ENCODE data around the gene CCL15.
A peak's percentile ranks its signal among the peaks of the same experiment; 100 is the strongest.

The CCL15 gene

DNA sequence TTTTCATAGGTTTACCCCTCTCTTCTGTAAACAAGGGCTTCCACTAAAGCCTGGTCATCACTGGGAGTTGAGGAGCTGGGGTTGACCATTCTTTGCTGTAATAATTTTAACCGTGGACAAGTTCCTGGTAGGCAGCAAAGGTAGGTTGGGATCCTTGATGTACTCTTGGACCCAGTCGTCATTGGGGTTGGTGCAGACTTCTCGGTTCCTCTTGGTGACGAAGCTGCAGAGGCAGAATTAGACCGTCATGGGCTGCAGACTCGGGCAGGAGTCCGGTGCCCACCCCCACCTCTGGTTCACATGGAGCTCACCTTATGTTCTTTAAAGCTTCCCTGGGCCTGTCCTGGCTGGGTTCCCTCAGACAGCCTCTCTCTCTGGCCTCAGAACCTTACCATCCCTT lies 23.8 kb downstream of the CCL15 start:
- no peak overlapping the region for H3K4me3 Mint-ChIP-seq
- H3K27ac Mint-ChIP-seq = no peak overlapping the region
- H3K4me1 Mint-ChIP-seq (ENCODE audit: low read depth) = peaks cover 12% of the 10 kb centered on the region

DNA sequence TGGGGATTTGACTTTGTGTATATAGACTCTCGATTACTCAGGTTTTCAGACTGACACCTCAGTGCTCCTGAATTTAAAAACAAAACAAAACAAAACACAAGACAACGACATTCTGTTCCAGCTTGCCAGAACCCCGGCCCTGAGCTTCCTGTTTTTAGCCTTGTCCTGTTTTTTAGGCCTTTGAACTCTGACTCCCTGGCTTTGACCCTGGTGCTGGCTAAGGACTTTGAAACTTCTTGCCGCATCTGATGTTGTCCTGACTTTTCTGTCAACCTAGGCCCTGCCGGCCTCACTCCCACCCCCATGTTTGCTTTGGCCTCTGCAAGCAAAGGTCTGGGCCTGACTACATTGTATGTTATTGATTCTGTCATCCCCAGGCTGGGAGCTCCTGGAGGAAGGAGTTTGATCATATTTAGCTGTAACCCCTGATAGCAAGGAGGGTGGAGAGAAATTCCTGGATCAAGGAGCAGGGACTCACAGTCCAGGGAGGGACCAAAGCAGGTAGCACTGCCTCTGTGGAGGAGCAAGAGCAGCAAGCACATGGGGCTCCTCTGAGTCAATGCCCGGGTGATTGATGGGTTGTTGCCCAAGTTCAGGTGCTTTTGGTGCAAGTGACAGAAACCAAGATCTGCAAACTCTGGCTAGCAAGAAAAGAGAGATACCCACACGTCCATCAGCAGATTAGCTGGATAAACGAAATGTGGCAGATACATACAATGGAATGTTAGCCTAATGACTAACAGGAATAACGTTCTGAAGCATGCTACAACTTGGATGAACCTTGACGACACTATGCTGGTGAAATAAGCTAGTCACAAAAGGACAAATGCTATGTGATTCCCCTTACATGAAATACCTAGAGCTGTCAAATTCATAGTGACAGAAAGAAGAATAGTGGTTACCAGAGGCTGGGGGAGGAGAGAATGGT lies 27.8 kb downstream of the CCL15 start:
- H3K36me3 Mint-ChIP-seq (ENCODE audit: low read depth) = no peaks in the 10 kb centered on the region
- H3K27ac Mint-ChIP-seq = peak overlapping the region; percentile 16
- H3K27me3 Mint-ChIP-seq = peaks cover 6% of the 10 kb centered on the region
- H3K4me3 Mint-ChIP-seq = no peak overlapping the region
- H3K4me1 Mint-ChIP-seq (ENCODE audit: low read depth) = peaks cover 19% of the 10 kb centered on the region
- H3K9me3 Mint-ChIP-seq = no peaks in the 10 kb centered on the region

More for the DNA sequence above, 23.8 kb downstream of the CCL15 start:
- no peaks in the 10 kb centered on the region for H3K9me3 Mint-ChIP-seq
- H3K27me3 Mint-ChIP-seq = peaks cover 12% of the 10 kb centered on the region
- H3K36me3 Mint-ChIP-seq (ENCODE audit: low read depth) = no peaks in the 10 kb centered on the region

DNA sequence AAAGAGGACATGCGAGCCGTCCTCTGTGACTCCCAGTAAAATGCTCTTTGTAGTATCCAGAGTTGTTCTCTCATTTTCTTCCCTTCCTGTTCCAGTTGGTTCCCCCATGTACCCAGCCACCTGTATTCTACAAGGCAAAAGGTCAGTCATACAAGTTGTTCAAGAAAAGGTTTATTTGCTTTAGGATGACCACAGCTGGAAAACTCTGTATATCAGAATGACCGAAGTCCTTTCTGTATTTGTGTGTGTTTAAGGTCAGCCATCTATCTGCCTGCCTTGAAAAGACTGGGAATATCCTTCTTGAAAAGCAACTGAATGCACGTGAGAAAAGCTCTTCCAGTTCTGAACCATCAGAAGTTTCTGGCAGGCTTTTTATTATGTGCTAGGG lies 28.4 kb downstream of the CCL15 start:
- Mint-ChIP-seq H3K9me3 (no peaks in the 10 kb centered on the region), H3K27ac (peak overlapping the region; percentile 16), H3K36me3 (ENCODE audit: low read depth) (no peaks in the 10 kb centered on the region), H3K4me3 (no peak overlapping the region), H3K4me1 (ENCODE audit: low read depth) (peaks cover 19% of the 10 kb centered on the region), H3K27me3 (peaks cover 6% of the 10 kb centered on the region)

DNA sequence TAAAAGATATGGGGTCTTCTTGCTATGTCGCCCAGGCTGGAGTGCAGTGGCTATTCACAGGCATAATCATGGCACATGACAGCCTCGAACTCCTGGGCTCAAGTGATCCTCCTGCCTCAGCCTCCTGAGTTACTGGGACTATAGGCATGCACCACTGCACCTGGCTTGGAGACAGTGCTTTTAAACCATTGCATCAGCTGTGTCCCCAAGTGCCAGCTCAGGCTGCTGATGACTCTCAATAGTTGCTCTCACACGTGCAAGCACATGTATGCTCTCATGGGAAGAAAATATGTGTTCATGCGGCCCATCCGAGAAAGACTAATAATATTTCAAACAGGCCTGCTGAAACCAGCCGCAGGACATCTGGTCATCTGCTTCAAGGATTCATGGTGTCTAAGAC lies 28.8 kb downstream of the CCL15 start:
- H3K4me1 Mint-ChIP-seq (ENCODE audit: low read depth) = peaks cover 19% of the 10 kb centered on the region
- H3K4me3 Mint-ChIP-seq = no peak overlapping the region
- peaks cover 6% of the 10 kb centered on the region for H3K27me3 Mint-ChIP-seq
- H3K36me3 Mint-ChIP-seq (ENCODE audit: low read depth) = no peaks in the 10 kb centered on the region
- H3K27ac Mint-ChIP-seq = no peak overlapping the region
- no peaks in the 10 kb centered on the region for H3K9me3 Mint-ChIP-seq

DNA sequence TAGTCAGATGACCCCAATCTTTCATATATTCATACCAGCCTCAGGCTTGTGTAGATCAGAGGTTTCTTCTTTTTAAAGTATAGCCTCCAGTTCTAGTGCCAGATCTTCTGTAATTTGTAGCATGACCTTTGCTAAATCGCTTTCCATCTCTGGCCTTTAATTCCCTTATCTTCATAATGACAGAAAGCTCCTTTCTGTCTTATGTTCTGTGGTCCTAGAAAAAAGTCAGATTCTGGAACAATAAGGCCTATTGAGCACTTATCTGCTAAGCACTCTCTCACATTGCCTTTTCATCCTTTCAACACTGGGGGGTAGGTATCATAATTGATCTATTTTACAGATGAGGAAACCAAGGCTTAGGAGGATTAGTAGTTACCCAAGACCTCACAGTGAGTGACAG lies 29.3 kb downstream of the CCL15 start:
- Mint-ChIP-seq H3K9me3 (no peaks in the 10 kb centered on the region), H3K27ac (no peak overlapping the region), H3K4me3 (no peak overlapping the region), H3K27me3 (peaks cover 6% of the 10 kb centered on the region), H3K36me3 (ENCODE audit: low read depth) (no peaks in the 10 kb centered on the region), H3K4me1 (ENCODE audit: low read depth) (peaks cover 19% of the 10 kb centered on the region)

DNA sequence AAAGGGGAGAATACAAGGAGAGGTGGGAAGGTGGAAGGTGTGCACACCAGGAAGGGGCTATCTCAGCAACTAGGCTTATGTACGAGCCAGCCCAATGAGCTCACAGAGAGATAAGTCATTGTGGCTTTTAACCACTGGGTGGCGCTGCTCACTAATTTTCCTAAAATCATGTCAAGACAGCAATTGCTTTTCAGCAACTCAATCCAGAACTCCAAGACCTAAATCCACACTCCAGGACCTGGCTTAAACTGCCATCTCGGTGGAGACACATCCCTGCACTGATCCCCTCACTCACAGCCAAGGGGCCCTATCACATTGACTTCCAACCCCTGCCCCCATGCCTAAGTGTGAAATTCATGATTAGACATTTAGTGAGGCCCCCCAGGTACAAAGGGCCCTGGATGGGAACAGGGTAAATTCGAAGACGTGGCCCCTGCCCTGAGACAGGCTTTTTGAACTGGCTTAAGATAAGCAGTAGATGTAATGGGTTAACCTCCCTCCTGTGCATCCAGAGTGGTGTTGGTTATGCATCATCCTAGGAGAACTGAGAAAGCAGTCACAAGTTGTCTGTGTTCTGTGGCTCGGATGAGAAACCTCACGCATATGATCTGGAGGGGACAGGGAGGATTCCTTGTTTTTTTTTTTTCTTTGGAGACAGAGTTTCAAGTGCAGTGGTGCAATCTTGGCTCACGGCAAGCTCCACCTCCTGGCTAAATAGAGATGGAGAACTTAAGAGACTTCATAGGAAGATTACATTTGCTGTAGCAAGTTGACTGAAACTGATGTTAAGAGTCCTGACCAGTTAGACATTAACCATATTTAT lies 31.6 kb downstream of the CCL15 start:
- no peaks in the 10 kb centered on the region for H3K9me3 Mint-ChIP-seq
- H3K4me3 Mint-ChIP-seq = no peak overlapping the region

DNA sequence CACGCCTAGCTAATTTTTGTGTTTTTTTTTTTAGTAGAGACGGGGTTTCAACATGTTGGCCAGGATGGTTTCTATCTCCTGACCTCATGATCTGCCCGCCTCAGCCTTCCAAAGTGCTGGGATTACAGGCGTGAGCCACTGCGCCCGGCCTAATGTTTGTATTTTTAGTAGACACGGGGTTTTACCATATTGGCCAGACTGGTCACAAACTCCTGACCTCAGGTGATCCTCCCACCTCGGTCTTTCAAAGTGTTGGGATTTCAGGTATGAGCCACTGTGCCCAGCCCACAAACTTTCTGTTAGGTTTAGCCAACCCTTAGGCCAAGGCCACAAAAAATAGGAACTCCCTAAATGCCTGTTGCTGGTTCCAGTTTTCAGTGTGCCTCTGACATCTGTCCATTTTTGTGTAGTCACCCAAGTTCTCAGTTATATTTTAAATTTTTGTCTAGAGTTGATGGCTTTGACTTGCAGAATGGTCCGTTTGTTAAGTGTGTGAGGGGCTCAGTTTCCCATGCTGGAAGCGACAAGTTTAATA lies 32.8 kb downstream of the CCL15 start:
- H3K27ac Mint-ChIP-seq = no peak overlapping the region
- H3K4me1 Mint-ChIP-seq (ENCODE audit: low read depth) = peaks cover 11% of the 10 kb centered on the region
- peaks cover 3% of the 10 kb centered on the region for H3K27me3 Mint-ChIP-seq
- H3K36me3 Mint-ChIP-seq (ENCODE audit: low read depth) = no peaks in the 10 kb centered on the region
- H3K4me3 Mint-ChIP-seq = no peak overlapping the region
- no peaks in the 10 kb centered on the region for H3K9me3 Mint-ChIP-seq

More for the DNA sequence above, 31.6 kb downstream of the CCL15 start:
- H3K4me1 Mint-ChIP-seq (ENCODE audit: low read depth) = peaks cover 11% of the 10 kb centered on the region
- H3K36me3 Mint-ChIP-seq (ENCODE audit: low read depth) = no peaks in the 10 kb centered on the region
- H3K27ac Mint-ChIP-seq = no peak overlapping the region
- no peaks in the 10 kb centered on the region for H3K27me3 Mint-ChIP-seq

DNA sequence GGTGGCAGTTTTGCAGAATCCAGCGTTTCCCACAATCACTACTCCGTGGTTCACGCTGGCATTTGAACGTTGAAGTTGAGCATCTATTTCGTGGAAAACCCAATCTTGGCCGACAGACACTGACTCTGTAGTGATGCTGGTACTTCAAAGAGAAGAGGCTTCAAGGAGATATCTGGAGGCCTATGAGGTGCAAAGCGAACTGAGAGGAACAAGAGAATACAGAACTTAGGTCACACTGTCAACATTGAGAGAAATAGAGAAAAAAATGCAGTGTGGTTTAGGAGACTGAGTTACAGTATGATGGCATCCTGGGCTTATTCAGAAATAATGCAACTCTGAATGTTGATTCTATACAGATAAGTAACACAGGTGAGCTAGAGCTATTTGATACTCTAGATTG lies 36.1 kb downstream of the CCL15 start:
- peaks cover 10% of the 10 kb centered on the region for H3K27me3 Mint-ChIP-seq
- no peaks in the 10 kb centered on the region for H3K36me3 Mint-ChIP-seq (ENCODE audit: low read depth)
- H3K4me3 Mint-ChIP-seq = no peak overlapping the region
- no peaks in the 10 kb centered on the region for H3K9me3 Mint-ChIP-seq
- no peak overlapping the region for H3K27ac Mint-ChIP-seq
- H3K4me1 Mint-ChIP-seq (ENCODE audit: low read depth) = peaks cover 11% of the 10 kb centered on the region

DNA sequence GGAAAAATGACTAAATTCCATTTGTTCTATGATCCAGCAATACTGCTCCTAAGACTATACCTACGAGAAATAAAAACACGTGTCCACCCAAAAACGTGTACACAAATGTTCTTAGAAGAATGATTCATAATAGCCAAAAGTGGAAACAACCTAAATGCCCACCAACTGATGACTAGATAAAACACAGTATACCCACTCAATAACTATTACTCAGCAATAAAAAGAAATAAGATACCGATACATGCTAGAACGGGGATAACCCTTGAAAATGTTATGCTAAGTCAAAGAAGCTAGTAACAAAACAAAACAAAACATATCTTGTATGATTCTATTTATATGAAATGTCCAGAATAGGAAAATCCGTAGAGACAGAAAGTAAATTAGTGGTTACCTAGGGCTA lies 37.7 kb downstream of the CCL15 start:
- Mint-ChIP-seq H3K9me3 (no peaks in the 10 kb centered on the region), H3K27ac (no peak overlapping the region), H3K4me3 (no peak overlapping the region), H3K27me3 (peaks cover 15% of the 10 kb centered on the region), H3K36me3 (ENCODE audit: low read depth) (no peaks in the 10 kb centered on the region), H3K4me1 (ENCODE audit: low read depth) (no peaks in the 10 kb centered on the region)

DNA sequence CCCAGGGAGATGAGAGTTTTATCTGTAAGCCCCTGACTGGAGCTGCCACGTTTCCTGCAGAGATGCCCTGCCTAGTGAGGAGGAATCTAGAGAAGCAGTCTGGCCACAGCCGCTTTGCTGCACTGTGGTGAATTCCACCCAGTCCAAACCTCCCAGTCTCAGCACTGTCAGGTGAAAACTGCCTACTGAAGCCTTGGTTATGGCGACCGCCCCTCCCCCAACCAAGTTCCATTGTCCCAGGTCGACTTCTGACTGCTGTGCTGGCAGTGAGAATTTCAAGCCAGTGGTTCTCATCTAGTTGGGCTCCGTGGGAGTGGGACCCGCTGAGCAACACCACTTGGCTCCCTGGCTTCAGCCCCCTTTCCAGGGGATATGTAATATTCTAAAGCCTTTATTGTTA lies 47.6 kb downstream of the CCL15 start:
- no peaks in the 10 kb centered on the region for H3K9me3 Mint-ChIP-seq
- no peaks in the 10 kb centered on the region for H3K36me3 Mint-ChIP-seq (ENCODE audit: low read depth)
- H3K4me3 Mint-ChIP-seq = no peak overlapping the region
- H3K4me1 Mint-ChIP-seq (ENCODE audit: low read depth) = no peaks in the 10 kb centered on the region
- H3K27ac Mint-ChIP-seq = no peak overlapping the region
- peaks cover 18% of the 10 kb centered on the region for H3K27me3 Mint-ChIP-seq

DNA sequence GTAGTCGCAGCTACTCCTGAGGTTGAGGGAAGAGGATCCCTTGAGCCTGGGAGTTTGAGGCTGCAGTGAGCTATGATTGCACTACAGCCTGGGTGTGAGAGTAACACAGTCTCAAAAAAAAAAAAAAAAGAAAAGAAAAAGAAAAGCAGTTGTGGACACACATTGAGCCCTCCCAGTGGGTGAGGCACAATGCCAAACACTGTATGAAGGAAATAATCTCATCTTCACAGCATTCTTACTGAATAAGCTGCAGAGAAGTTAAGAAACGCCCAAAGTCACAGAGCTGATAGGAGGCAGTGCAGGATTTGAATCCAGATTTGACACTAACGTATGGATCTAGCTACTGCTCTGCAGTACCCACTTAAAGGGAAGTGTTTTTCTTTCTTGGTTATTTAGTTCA lies 52.0 kb downstream of the CCL15 start:
- no peak overlapping the region for H3K27ac Mint-ChIP-seq
- H3K36me3 Mint-ChIP-seq (ENCODE audit: low read depth) = no peaks in the 10 kb centered on the region
- H3K4me3 Mint-ChIP-seq = no peak overlapping the region
- H3K4me1 Mint-ChIP-seq (ENCODE audit: low read depth) = no peaks in the 10 kb centered on the region
- H3K27me3 Mint-ChIP-seq = peaks cover 4% of the 10 kb centered on the region
- H3K9me3 Mint-ChIP-seq = no peaks in the 10 kb centered on the region

DNA sequence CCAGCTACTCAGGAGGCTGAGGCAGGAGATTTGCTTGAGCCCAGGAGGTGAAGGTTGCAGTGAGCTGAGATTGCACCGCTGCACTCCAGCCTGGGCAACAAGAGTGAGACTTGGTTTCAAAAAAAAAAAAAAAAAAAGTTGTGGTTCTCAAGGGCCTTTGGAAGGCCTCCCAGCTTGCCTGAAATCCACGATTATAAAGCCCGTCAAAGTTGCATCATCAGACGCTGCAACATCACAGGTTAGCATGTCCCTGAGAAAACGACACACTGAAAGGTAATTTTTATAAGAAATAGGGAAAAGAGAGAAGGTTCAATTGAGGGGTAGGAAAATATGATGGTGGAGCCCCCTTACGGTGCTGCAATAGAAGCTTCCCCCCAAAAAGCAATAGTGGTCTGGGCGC lies 53.3 kb downstream of the CCL15 start:
- Mint-ChIP-seq H3K36me3 (ENCODE audit: low read depth) (no peaks in the 10 kb centered on the region), H3K4me1 (ENCODE audit: low read depth) (no peaks in the 10 kb centered on the region), H3K27me3 (no peaks in the 10 kb centered on the region), H3K9me3 (no peaks in the 10 kb centered on the region), H3K27ac (no peak overlapping the region), H3K4me3 (no peak overlapping the region)
